HK-2 (cell line): ENCODE data around the gene HAPLN2.

Experiments
- DNase-seq: peaks from one replicate; pipeline ENCODE4 v3.0.0-alpha.2; 2018; ENCODE audit not compliant: unreplicated experiment

Gene HAPLN2

GRCh38 chr1:156644640-156645039 is 25.4 kb downstream of the HAPLN2 start:
- DNase-seq, result no peak

- no peak for DNase-seq
These were observed 25.8 kb downstream of the HAPLN2 start for GRCh38 chr1:156645056-156645455.

- DNase-seq, result no peak
These were observed 26.5 kb downstream of the HAPLN2 start for GRCh38 chr1:156645666-156646065.

- DNase-seq, result no peak
These were observed 27.6 kb downstream of the HAPLN2 start for GRCh38 chr1:156646738-156647211.

GRCh38 chr1:156647351-156647750 is 28.1 kb downstream of the HAPLN2 start:
- DNase-seq, result no peak

GRCh38 chr1:156648496-156648895 is 29.3 kb downstream of the HAPLN2 start:
- no peak for DNase-seq

- no peak for DNase-seq
These were observed 29.7 kb downstream of the HAPLN2 start for GRCh38 chr1:156648951-156649350.

GRCh38 chr1:156652131-156652991 is 33.1 kb downstream of the HAPLN2 start:
- DNase-seq, result no peak

- no peak for DNase-seq
These were observed 33.8 kb downstream of the HAPLN2 start for GRCh38 chr1:156652992-156653355.

GRCh38 chr1:156654700-156655099 is 35.5 kb downstream of the HAPLN2 start:
- no peak for DNase-seq

- DNase-seq, result no peak
These were observed 36.1 kb downstream of the HAPLN2 start for GRCh38 chr1:156655151-156655903.

- DNase-seq, result no peak
These were observed 36.8 kb downstream of the HAPLN2 start for GRCh38 chr1:156655904-156656516.

- DNase-seq, result peak; percentile 62
These were observed 37.9 kb downstream of the HAPLN2 start for GRCh38 chr1:156656806-156657740.

GRCh38 chr1:156657741-156658319 is 38.6 kb downstream of the HAPLN2 start:
- no peak for DNase-seq

- no peak for DNase-seq
These were observed 39.3 kb downstream of the HAPLN2 start for GRCh38 chr1:156658496-156658895.

GRCh38 chr1:156658945-156659574 is 39.8 kb downstream of the HAPLN2 start:
- no peak for DNase-seq

- no peak for DNase-seq
These were observed 40.4 kb downstream of the HAPLN2 start for GRCh38 chr1:156659661-156659987.

- DNase-seq, result peak; percentile 99
These were observed 41.0 kb downstream of the HAPLN2 start for GRCh38 chr1:156659988-156660751.

GRCh38 chr1:156660752-156661112 is 41.5 kb downstream of the HAPLN2 start:
- DNase-seq, result no peak
